Osteoblast (primary cell): ENCODE results near the gene LPGAT1. TPM values are rescaled to one million over a fixed set of nuclear protein-coding genes. Genes with fewer than 3 reads are reported as not detected.

ENCODE experiments used
- DNase-seq: peaks from one replicate; pipeline ENCODE4 v3.0.0; 2011; ENCODE audit warnings: low spot score, mixed read lengths; ENCODE audit not compliant: insufficient read length; ENCODE audit errors: missing footprints
- H2AFZ ChIP-seq: 2 replicates; pipeline ENCODE4 v1.6.0; 2011; ENCODE audit warnings: mild to moderate bottlenecking, low read length
- H3K27ac ChIP-seq: 2 replicates; pipeline ENCODE4 v1.5.1; 2011; ENCODE audit warnings: mild to moderate bottlenecking, low read depth, low read length, moderate library complexity
- H3K27me3 ChIP-seq: 2 replicates; pipeline ENCODE4 v1.6.0; 2012; ENCODE audit warnings: mild to moderate bottlenecking, control low read depth, inconsistent platforms, low read length, moderate library complexity; ENCODE audit not compliant: insufficient read depth
- H3K36me3 ChIP-seq: 2 replicates; pipeline ENCODE4 v1.5.1; 2011; ENCODE audit warnings: mild to moderate bottlenecking, low read length, control low read depth, moderate library complexity; ENCODE audit not compliant: insufficient read depth
- H3K4me1 ChIP-seq: 2 replicates; pipeline ENCODE4 v1.5.1; 2011; ENCODE audit warnings: mild to moderate bottlenecking, low read length, control low read depth, moderate library complexity; ENCODE audit not compliant: insufficient read depth
- H3K4me2 ChIP-seq: 2 replicates; pipeline ENCODE4 v1.6.0; 2011; ENCODE audit warnings: mild to moderate bottlenecking, low read length; ENCODE audit not compliant: insufficient read depth
- H3K4me3 ChIP-seq: fragments of 200-600 bp; sonication (generic); 3 replicates; pipeline ENCODE4 v1.5.1; 2012; ENCODE audit warnings: mild to moderate bottlenecking, low read length, inconsistent platforms; ENCODE audit not compliant: insufficient read depth
- H3K79me2 ChIP-seq: 2 replicates; pipeline ENCODE4 v1.6.0; 2012; ENCODE audit warnings: mild to moderate bottlenecking, low read length, control low read depth, inconsistent platforms; ENCODE audit not compliant: insufficient read depth
- H3K9me3 ChIP-seq: 2 replicates; pipeline ENCODE4 v1.5.1; 2011; ENCODE audit warnings: low read depth, low read length, control low read depth
- H4K20me1 ChIP-seq: 2 replicates; pipeline ENCODE4 v1.6.0; 2012; ENCODE audit warnings: mild to moderate bottlenecking, low read length, control low read depth; ENCODE audit not compliant: insufficient read depth
- CTCF ChIP-seq: IDR thresholded peaks from 2 replicates; pipeline ENCODE4 v1.5.1; 2011; ENCODE audit warnings: mild to moderate bottlenecking, low read depth, low read length, moderate library complexity; ENCODE audit errors: extremely low read depth
- total RNA-seq: library from RNA; depleted of rRNA; stranded (reverse); fragments of >200 nt; gene quantifications from 2 replicates; pipeline ENCODE4 v1.2.3, GENCODE V29; 2012

Gene LPGAT1
- total RNA-seq, 1 donor, result 43.4 TPM

GRCh38 chr1:211703812-211704537, 126.6 kb downstream of the LPGAT1 start:
- no peaks in the 10 kb centered on the region for H4K20me1 ChIP-seq

GRCh38 chr1:211701733-211702132, 128.8 kb downstream of the LPGAT1 start:
- no peaks in the 10 kb centered on the region for H3K36me3 ChIP-seq
- no peaks in the 10 kb centered on the region for H3K4me1 ChIP-seq
- no peak overlapping the region for H3K4me3 ChIP-seq
- no peaks in the 10 kb centered on the region for H3K79me2 ChIP-seq
- no peak overlapping the region for H3K27ac ChIP-seq
- no peak overlapping the region for H3K4me2 ChIP-seq
- H3K9me3 ChIP-seq, result no peaks in the 10 kb centered on the region
- H4K20me1 ChIP-seq, result no peaks in the 10 kb centered on the region
- no peak overlapping the region for H2AFZ ChIP-seq
- TF ChIP-seq CTCF, result no peak
- peak; percentile 58 for DNase-seq
- H3K27me3 ChIP-seq, result peaks cover 14% of the 10 kb centered on the region

More at GRCh38 chr1:211703812-211704537, 126.6 kb downstream of the LPGAT1 start:
- H2AFZ ChIP-seq, result no peak overlapping the region
- no peak overlapping the region for H3K4me2 ChIP-seq
- no peaks in the 10 kb centered on the region for H3K79me2 ChIP-seq
- DNase-seq, result no peak
- H3K36me3 ChIP-seq, result no peaks in the 10 kb centered on the region
- H3K27ac ChIP-seq, result no peak overlapping the region
- H3K9me3 ChIP-seq, result no peaks in the 10 kb centered on the region
- H3K27me3 ChIP-seq, result peaks cover 11% of the 10 kb centered on the region
- no peak overlapping the region for H3K4me3 ChIP-seq
- no peak for TF ChIP-seq CTCF
- H3K4me1 ChIP-seq, result no peaks in the 10 kb centered on the region

GRCh38 chr1:211699059-211699458, 131.5 kb downstream of the LPGAT1 start:
- H3K4me1 ChIP-seq, result no peaks in the 10 kb centered on the region
- H3K9me3 ChIP-seq, result no peaks in the 10 kb centered on the region
- H3K79me2 ChIP-seq, result no peaks in the 10 kb centered on the region
- no peak overlapping the region for H3K4me3 ChIP-seq
- peaks cover 14% of the 10 kb centered on the region for H3K27me3 ChIP-seq
- TF ChIP-seq CTCF, result no peak
- no peak overlapping the region for H3K27ac ChIP-seq
- DNase-seq, result no peak
- H2AFZ ChIP-seq, result no peak overlapping the region
- no peaks in the 10 kb centered on the region for H4K20me1 ChIP-seq
- H3K36me3 ChIP-seq, result no peaks in the 10 kb centered on the region
- H3K4me2 ChIP-seq, result no peak overlapping the region

GRCh38 chr1:211698161-211699026, 132.2 kb downstream of the LPGAT1 start:
- peak; percentile 94 for DNase-seq
- Histone ChIP-seq H4K20me1 (no peaks in the 10 kb centered on the region), H3K27me3 (peaks cover 11% of the 10 kb centered on the region), H3K36me3 (no peaks in the 10 kb centered on the region), H3K4me1 (no peaks in the 10 kb centered on the region), H3K4me2 (peak overlapping the region; percentile 86), H3K9me3 (no peaks in the 10 kb centered on the region), H3K4me3 (peak overlapping the region; percentile 63), H2AFZ (peak overlapping the region; percentile 75), H3K27ac (no peak overlapping the region), H3K79me2 (no peaks in the 10 kb centered on the region)
- peak; percentile 96 for TF ChIP-seq CTCF
